ENCODE measurements around the gene SLC4A4. TPM values are rescaled to one million over a fixed set of nuclear protein-coding genes. Genes with fewer than 3 reads are reported as not detected.

Gene SLC4A4
- total RNA-seq, 1 donor from 2014 or later: 3.0 TPM

- no peaks in the 10 kb centered on the region for H3K36me3 Mint-ChIP-seq (ENCODE audit: low read depth, unreplicated experiment)
Observed at GRCh38 chr4:71355971-71356370, 17.2 kb downstream of the SLC4A4 start.

GRCh38 chr4:71356924-71357663, 18.3 kb downstream of the SLC4A4 start:
- no peaks in the 10 kb centered on the region for H3K9me3 Mint-ChIP-seq (ENCODE audit: unreplicated experiment)
- H2AFZ ChIP-seq (ENCODE audit: low read depth, low read length): no peak overlapping the region
- H3K4me3 ChIP-seq (ENCODE audit: insufficient read depth, low read depth, low read length): no peak overlapping the region
- H3K4me3 Mint-ChIP-seq (ENCODE audit: unreplicated experiment): no peak overlapping the region
- H3K36me3 ChIP-seq (ENCODE audit: insufficient read depth, low read length): no peaks in the 10 kb centered on the region
- no peak overlapping the region for H3K27ac ChIP-seq (ENCODE audit: low read depth, low read length)
- FAIRE-seq: no peak
- H3K27ac Mint-ChIP-seq (ENCODE audit: unreplicated experiment): no peak overlapping the region
- H3K9ac ChIP-seq (ENCODE audit: low read length): no peak overlapping the region
- no peaks in the 10 kb centered on the region for H3K9me3 ChIP-seq (ENCODE audit: insufficient read depth, low read depth, low read length)
- no peaks in the 10 kb centered on the region for H4K20me1 ChIP-seq (ENCODE audit: insufficient read depth, low read length)
- no peaks in the 10 kb centered on the region for H3K79me2 ChIP-seq (ENCODE audit: insufficient read depth, low read length)
- H3K4me1 ChIP-seq (ENCODE audit: insufficient read depth, low read length): no peaks in the 10 kb centered on the region
- TF ChIP-seq EZH2 (IDR thresholded peaks at IDR 0.05; ENCODE audit: insufficient read depth, low read length) (no peak), CTCF (IDR thresholded peaks at IDR 0.05; ENCODE audit: insufficient read depth, low read depth, low read length) (no peak)
- H3K36me3 Mint-ChIP-seq (ENCODE audit: low read depth, unreplicated experiment): no peaks in the 10 kb centered on the region
- DNase-seq (ENCODE audit: low read depth): no peak
- no peaks in the 10 kb centered on the region for H3K4me1 Mint-ChIP-seq (ENCODE audit: low read depth, unreplicated experiment)
- no peaks in the 10 kb centered on the region for H3K27me3 Mint-ChIP-seq (ENCODE audit: low read depth, unreplicated experiment)
- no peaks in the 10 kb centered on the region for H3K27me3 ChIP-seq (ENCODE audit: insufficient read depth, low read length)
- no peak overlapping the region for H3K4me2 ChIP-seq (ENCODE audit: low read length)

More at GRCh38 chr4:71355971-71356370, 17.2 kb downstream of the SLC4A4 start:
- Mint-ChIP-seq H3K4me1 (ENCODE audit: low read depth, unreplicated experiment) (no peaks in the 10 kb centered on the region), H3K27me3 (ENCODE audit: low read depth, unreplicated experiment) (no peaks in the 10 kb centered on the region), H3K27ac (ENCODE audit: unreplicated experiment) (no peak overlapping the region), H3K9me3 (ENCODE audit: unreplicated experiment) (no peaks in the 10 kb centered on the region), H3K4me3 (ENCODE audit: unreplicated experiment) (no peak overlapping the region)
- Histone ChIP-seq H2AFZ (ENCODE audit: low read depth, low read length) (no peak overlapping the region), H3K4me3 (ENCODE audit: insufficient read depth, low read depth, low read length) (no peak overlapping the region), H4K20me1 (ENCODE audit: insufficient read depth, low read length) (no peaks in the 10 kb centered on the region), H3K27me3 (ENCODE audit: insufficient read depth, low read length) (no peaks in the 10 kb centered on the region), H3K27ac (ENCODE audit: low read depth, low read length) (no peak overlapping the region), H3K79me2 (ENCODE audit: insufficient read depth, low read length) (no peaks in the 10 kb centered on the region), H3K4me1 (ENCODE audit: insufficient read depth, low read length) (no peaks in the 10 kb centered on the region), H3K9me3 (ENCODE audit: insufficient read depth, low read depth, low read length) (no peaks in the 10 kb centered on the region), H3K4me2 (ENCODE audit: low read length) (no peak overlapping the region), H3K9ac (ENCODE audit: low read length) (no peak overlapping the region), H3K36me3 (ENCODE audit: insufficient read depth, low read length) (no peaks in the 10 kb centered on the region)
- DNase-seq (ENCODE audit: low read depth) (no peak), FAIRE-seq (no peak)
- TF ChIP-seq EZH2 (IDR thresholded peaks at IDR 0.05; ENCODE audit: insufficient read depth, low read length): no peak
- TF ChIP-seq CTCF (IDR thresholded peaks at IDR 0.05; ENCODE audit: insufficient read depth, low read depth, low read length): no peak

- TF ChIP-seq EZH2 (IDR thresholded peaks at IDR 0.05; ENCODE audit: insufficient read depth, low read length) (no peak), CTCF (IDR thresholded peaks at IDR 0.05; ENCODE audit: insufficient read depth, low read depth, low read length) (no peak)
- H3K4me1 ChIP-seq (ENCODE audit: insufficient read depth, low read length): no peaks in the 10 kb centered on the region
- H3K27me3 Mint-ChIP-seq (ENCODE audit: low read depth, unreplicated experiment): no peaks in the 10 kb centered on the region
- no peaks in the 10 kb centered on the region for H3K36me3 Mint-ChIP-seq (ENCODE audit: low read depth, unreplicated experiment)
- H3K9me3 Mint-ChIP-seq (ENCODE audit: unreplicated experiment): no peaks in the 10 kb centered on the region
- H3K4me3 ChIP-seq (ENCODE audit: insufficient read depth, low read depth, low read length): no peak overlapping the region
- H3K4me3 Mint-ChIP-seq (ENCODE audit: unreplicated experiment): no peak overlapping the region
- no peaks in the 10 kb centered on the region for H3K4me1 Mint-ChIP-seq (ENCODE audit: low read depth, unreplicated experiment)
- no peaks in the 10 kb centered on the region for H3K36me3 ChIP-seq (ENCODE audit: insufficient read depth, low read length)
- H3K4me2 ChIP-seq (ENCODE audit: low read length): no peak overlapping the region
- no peak overlapping the region for H2AFZ ChIP-seq (ENCODE audit: low read depth, low read length)
- no peak overlapping the region for H3K27ac ChIP-seq (ENCODE audit: low read depth, low read length)
- DNase-seq (ENCODE audit: low read depth): no peak
- H4K20me1 ChIP-seq (ENCODE audit: insufficient read depth, low read length): no peaks in the 10 kb centered on the region
- H3K9me3 ChIP-seq (ENCODE audit: insufficient read depth, low read depth, low read length): no peaks in the 10 kb centered on the region
- no peaks in the 10 kb centered on the region for H3K79me2 ChIP-seq (ENCODE audit: insufficient read depth, low read length)
- no peaks in the 10 kb centered on the region for H3K27me3 ChIP-seq (ENCODE audit: insufficient read depth, low read length)
- FAIRE-seq: no peak
- no peak overlapping the region for H3K9ac ChIP-seq (ENCODE audit: low read length)
- no peak overlapping the region for H3K27ac Mint-ChIP-seq (ENCODE audit: unreplicated experiment)
Observed at GRCh38 chr4:71360844-71361243, 22.0 kb downstream of the SLC4A4 start.
